ENCODE results near the gene NOVA1.
A peak's percentile ranks its signal among the peaks of the same experiment; 100 is the strongest.

Gene NOVA1

DNA sequence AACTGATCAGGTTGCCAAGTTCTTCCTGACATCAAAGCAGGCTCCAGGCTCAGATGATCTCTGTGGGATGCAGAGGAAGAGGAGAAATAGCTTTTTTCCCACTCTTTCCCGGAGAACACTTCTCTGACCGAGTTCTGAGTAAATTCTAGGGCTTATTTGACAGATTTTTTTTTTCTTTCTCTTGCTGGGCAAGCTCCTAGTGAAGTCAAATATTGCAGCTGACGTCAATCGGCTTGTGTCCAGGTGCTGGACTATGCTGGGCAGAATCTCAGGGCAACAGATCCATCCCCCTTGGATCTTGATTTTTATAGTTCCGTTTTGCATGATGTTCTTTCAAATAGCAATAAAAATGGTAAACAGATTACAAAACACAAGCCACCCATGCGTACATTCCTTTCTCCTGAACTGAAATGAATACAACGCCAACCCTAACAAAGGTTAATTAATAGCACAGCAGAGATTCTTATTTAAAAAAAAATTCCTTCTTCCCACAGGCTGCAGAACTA is 182.2 kb downstream of the NOVA1 start:
- no peak overlapping the region for H3K4me3 ChIP-seq (replicated peaks; ENCODE audit: low read depth, low read length)
- TF ChIP-seq, protein P1, sequence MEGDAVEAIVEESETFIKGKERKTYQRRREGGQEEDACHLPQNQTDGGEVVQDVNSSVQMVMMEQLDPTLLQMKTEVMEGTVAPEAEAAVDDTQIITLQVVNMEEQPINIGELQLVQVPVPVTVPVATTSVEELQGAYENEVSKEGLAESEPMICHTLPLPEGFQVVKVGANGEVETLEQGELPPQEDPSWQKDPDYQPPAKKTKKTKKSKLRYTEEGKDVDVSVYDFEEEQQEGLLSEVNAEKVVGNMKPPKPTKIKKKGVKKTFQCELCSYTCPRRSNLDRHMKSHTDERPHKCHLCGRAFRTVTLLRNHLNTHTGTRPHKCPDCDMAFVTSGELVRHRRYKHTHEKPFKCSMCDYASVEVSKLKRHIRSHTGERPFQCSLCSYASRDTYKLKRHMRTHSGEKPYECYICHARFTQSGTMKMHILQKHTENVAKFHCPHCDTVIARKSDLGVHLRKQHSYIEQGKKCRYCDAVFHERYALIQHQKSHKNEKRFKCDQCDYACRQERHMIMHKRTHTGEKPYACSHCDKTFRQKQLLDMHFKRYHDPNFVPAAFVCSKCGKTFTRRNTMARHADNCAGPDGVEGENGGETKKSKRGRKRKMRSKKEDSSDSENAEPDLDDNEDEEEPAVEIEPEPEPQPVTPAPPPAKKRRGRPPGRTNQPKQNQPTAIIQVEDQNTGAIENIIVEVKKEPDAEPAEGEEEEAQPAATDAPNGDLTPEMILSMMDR (IDR thresholded peaks at IDR 0.05; ENCODE audit: low read length, missing control alignments) = no peak
- DNase-seq (ENCODE audit: low read depth) = no peak

DNA sequence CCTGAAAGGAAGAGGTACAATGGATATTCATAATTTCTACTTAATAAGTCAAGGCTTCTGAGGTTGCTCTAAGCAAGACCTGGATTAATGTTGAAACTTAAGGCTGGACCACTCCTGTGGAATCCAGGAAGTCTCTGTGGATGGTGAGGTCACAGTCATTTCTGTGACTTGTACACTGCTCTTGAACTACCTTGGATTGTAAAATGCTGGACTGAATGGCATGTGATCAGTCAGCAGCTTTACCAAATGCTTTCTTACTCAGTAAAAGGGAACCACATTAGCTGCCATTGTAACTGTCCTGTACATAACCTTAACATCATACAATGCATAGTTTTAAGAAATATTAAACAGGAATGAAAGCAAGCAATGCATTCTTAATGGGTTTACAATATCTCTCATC is 182.9 kb downstream of the NOVA1 start:
- DNase-seq (ENCODE audit: low read depth) = no peak
- H3K4me3 ChIP-seq (replicated peaks; ENCODE audit: low read depth, low read length) = no peak overlapping the region
- TF ChIP-seq, protein P1 (IDR thresholded peaks at IDR 0.05; ENCODE audit: low read length, missing control alignments) = no peak

DNA sequence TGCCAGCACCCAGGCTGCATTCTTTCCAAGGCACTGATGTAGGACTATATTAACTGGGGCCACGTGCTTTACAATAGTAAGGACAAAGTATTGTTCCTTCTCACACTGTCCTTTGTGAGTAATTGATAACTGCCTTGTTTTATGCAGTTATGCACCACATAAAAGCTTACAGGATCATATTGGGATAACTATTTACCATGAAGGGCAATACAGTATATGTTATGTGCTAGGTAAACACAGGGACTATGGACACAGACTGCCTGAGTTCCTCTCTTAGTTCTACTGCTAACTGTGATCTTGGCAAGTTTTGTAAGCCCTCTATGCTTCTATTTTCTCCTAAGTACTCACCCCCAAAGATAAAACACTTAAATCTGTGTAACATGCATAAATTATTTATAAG is 183.7 kb downstream of the NOVA1 start:
- DNase-seq (ENCODE audit: low read depth) = no peak
- TF ChIP-seq, protein P1 (IDR thresholded peaks at IDR 0.05; ENCODE audit: low read length, missing control alignments) = no peak
- no peak overlapping the region for H3K4me3 ChIP-seq (replicated peaks; ENCODE audit: low read depth, low read length)

DNA sequence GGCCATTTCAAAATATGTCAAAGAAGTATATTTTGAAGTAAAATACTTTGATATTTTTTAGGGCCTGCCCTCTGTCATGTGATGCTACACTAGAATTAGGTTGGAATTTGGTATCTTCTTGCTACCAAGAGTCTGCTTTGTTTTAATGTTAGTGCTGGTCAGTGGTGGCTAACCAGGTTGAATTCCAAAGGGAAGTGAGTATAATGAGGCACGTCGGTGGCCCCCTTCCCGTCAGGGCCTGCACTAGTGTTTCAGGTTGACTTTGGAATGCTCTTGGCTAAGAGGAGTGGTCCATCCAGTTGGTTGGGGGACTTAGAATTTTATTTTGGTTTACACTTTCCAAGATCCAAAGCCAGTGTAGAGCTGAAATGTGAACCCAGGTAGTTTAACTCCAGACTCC is 185.4 kb downstream of the NOVA1 start:
- TF ChIP-seq, protein P1 (IDR thresholded peaks at IDR 0.05; ENCODE audit: low read length, missing control alignments) = no peak
- H3K4me3 ChIP-seq (replicated peaks; ENCODE audit: low read depth, low read length) = no peak overlapping the region

DNA sequence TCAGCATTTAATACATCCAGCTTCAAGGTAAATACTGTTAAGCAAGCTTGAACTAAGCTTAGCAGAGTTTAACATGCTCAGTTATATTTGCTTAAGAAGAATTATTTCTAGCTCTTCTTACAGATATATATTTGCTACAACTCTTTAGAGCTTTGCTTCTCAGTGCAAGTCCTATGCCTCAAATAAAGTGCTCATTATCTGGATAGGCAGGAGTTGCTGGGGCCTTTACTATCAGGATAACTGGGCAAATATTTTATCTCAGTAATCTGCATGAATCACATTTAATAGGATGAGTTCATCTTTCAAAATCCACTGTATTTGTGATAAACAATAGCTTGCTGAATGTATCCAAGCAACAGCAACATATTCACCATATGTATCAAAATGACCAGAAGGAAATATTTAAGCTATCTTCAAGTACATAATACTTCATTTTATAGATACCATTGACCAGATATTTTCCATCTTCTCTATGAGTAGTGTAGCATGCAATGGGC is 187.6 kb downstream of the NOVA1 start:
- no peak overlapping the region for H3K4me3 ChIP-seq (replicated peaks; ENCODE audit: low read depth, low read length)
- peak; percentile 8 for DNase-seq (ENCODE audit: low read depth)
- TF ChIP-seq, protein P1 (IDR thresholded peaks at IDR 0.05; ENCODE audit: low read length, missing control alignments) = no peak

More for the DNA sequence above, 185.4 kb downstream of the NOVA1 start:
- DNase-seq (ENCODE audit: low read depth) = no peak

DNA sequence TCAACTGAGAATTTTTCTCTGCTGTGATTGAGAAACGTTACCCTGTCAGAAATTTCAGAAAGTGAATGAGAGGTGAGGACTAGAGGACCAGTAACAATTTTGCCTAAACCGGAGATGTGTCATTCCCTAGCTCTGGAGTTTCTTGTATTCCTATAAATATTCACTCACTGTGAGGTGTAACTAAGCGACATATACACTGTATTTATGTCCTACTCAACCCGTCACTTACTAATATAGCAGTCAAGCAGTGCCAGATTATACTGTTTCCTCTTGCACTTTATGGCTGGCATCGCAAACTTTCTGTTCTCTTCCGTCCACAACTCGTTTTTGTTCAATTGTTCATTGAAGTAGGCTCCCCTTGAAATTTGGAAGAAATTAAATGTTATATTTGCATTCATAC is 192.9 kb downstream of the NOVA1 start:
- no peak overlapping the region for H3K4me3 ChIP-seq (replicated peaks; ENCODE audit: low read depth, low read length)
- DNase-seq (ENCODE audit: low read depth) = no peak
- TF ChIP-seq, protein P1 (IDR thresholded peaks at IDR 0.05; ENCODE audit: low read length, missing control alignments) = no peak

DNA sequence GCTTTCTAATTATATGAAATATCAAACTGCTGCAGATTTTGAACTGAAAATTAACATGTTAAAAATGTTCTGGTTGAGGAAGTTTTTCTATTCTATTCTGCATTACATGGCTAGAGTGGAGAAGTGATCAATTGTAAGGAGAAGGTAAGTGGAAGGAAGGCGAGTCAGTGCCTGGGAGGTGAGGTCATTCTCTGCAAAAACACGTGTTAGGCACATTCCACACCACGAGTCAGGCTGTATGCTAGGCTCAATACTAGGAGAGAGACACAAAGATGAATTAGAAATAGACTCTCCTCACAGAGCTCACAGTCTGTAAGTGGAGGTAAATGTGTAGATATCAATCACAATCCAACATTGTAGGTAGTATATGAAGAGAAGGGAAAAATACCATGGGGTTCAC is 194.1 kb downstream of the NOVA1 start:
- TF ChIP-seq, protein P1 (IDR thresholded peaks at IDR 0.05; ENCODE audit: low read length, missing control alignments) = no peak
- no peak for DNase-seq (ENCODE audit: low read depth)

More for the DNA sequence above, 194.1 kb downstream of the NOVA1 start:
- no peak overlapping the region for H3K4me3 ChIP-seq (replicated peaks; ENCODE audit: low read depth, low read length)
